MCF 10A (cell line): ENCODE measurements around the gene RAB1A. TPM values are rescaled to one million over a fixed set of nuclear protein-coding genes. Genes with fewer than 3 reads are reported as not detected.

Experiments
- BruUV-seq: library from RNA; stranded (reverse); fragments of 400-500 nt; replicated peaks from 2 replicates; lab custom pipeline; 2021; lab: Mats Ljungman, UMichigan
- CTCF ChIA-PET: fragments of 300-600 bp; sonication (Branson Sonifier 250); formaldehyde crosslinking; extraction: SDS; loops from one replicate; lab custom pipeline; 2021; ENCODE audit warnings: antibody characterized with exemption, inconsistent platforms; lab: Yijun Ruan, JAX
- POLR2A ChIA-PET: fragments of 300-600, 350-650 bp; sonication (Branson Sonifier 250); formaldehyde crosslinking; extraction: SDS; loops from one replicate; lab custom pipeline; 2020; ENCODE audit warnings: antibody characterized with exemption, inconsistent platforms; lab: Yijun Ruan, JAX
- DNase-seq: peaks from one replicate; pipeline ENCODE4 v3.0.0-alpha.2; 2018; ENCODE audit not compliant: unreplicated experiment
- H3K27ac Mint-ChIP-seq: one replicate; pipeline ENCODE4 v1.8.0; 2022; ENCODE audit warnings: mild to moderate bottlenecking, low read depth, mixed read lengths; ENCODE audit not compliant: unreplicated experiment
- H3K27me3 Mint-ChIP-seq: one replicate; pipeline ENCODE4 v1.8.0; 2022; ENCODE audit warnings: mixed read lengths; ENCODE audit not compliant: insufficient read depth, unreplicated experiment
- H3K36me3 Mint-ChIP-seq: one replicate; pipeline ENCODE4 v1.8.0; 2022; ENCODE audit warnings: mild to moderate bottlenecking, moderate library complexity, mixed read lengths; ENCODE audit not compliant: insufficient read depth, unreplicated experiment
- H3K4me1 Mint-ChIP-seq: one replicate; pipeline ENCODE4 v1.8.0; 2022; ENCODE audit warnings: mixed read lengths; ENCODE audit not compliant: insufficient read depth, unreplicated experiment
- H3K4me3 Mint-ChIP-seq: one replicate; pipeline ENCODE4 v1.8.0; 2022; ENCODE audit warnings: mild to moderate bottlenecking, moderate library complexity, mixed read lengths; ENCODE audit not compliant: unreplicated experiment
- H3K9me3 Mint-ChIP-seq: one replicate; pipeline ENCODE4 v1.8.0; 2022; ENCODE audit warnings: mixed read lengths; ENCODE audit not compliant: unreplicated experiment
- CTCF ChIP-seq: fragments of 200-600 bp; IDR thresholded peaks from one replicate; pipeline ENCODE4 v1.8.0; 2022; ENCODE audit warnings: antibody characterized with exemption, mild to moderate bottlenecking; ENCODE audit not compliant: unreplicated experiment
- intact Hi-C: fragments of 100-400 bp; cut with micrococcal nuclease; formaldehyde crosslinking; loops from 2 replicates; pipeline ENCODE4 v1.14.1; 2022
- total RNA-seq: library from RNA; stranded (reverse); gene quantifications from 2 replicates; pipeline ENCODE4 v1.2.3, GENCODE V29; 2022

Gene RAB1A
- total RNA-seq, 1 experiment from 2014 or later, result 131 TPM

- peaks cover 5% of the 10 kb centered on the region for H3K36me3 Mint-ChIP-seq
- H3K27me3 Mint-ChIP-seq, result no peaks in the 10 kb centered on the region
- no peak for TF ChIP-seq CTCF
- intact Hi-C loops, result no loop called here
- ChIA-PET POLR2A (interaction anchor here (0.6 kb wide), 1 partner anchor 112 kb away, joined by 3 read pairs; no protein-coding TSS in a partner anchor), CTCF (interaction anchor here (0.7 to 8.7 kb wide), 5 partner anchors 21 to 154 kb away, joined by 3 to 112 read pairs (median 5); no protein-coding TSS in a partner anchor)
- H3K4me3 Mint-ChIP-seq, result no peak overlapping the region
- H3K9me3 Mint-ChIP-seq, result peaks cover 20% of the 10 kb centered on the region
- peaks cover 6% of the 10 kb centered on the region for H3K4me1 Mint-ChIP-seq
- DNase-seq, result no peak
- H3K27ac Mint-ChIP-seq, result no peak overlapping the region
- BruUV-seq, result no TSS peak
These were observed 85.7 kb downstream of the RAB1A start for GRCh38 chr2:65044097-65044735.

- Mint-ChIP-seq H3K27ac (no peak overlapping the region), H3K4me3 (no peak overlapping the region), H3K4me1 (peaks cover 6% of the 10 kb centered on the region), H3K36me3 (peaks cover 5% of the 10 kb centered on the region), H3K27me3 (no peaks in the 10 kb centered on the region), H3K9me3 (peaks cover 20% of the 10 kb centered on the region)
- intact Hi-C loops, result no loop called here
- ChIA-PET CTCF (interaction anchor here (0.6 to 8.7 kb wide), 10 partner anchors 9 to 144 kb away, joined by 3 to 112 read pairs (median 5); no protein-coding TSS in a partner anchor), POLR2A (no interaction called here)
- BruUV-seq, result no TSS peak
- no peak for TF ChIP-seq CTCF
- no peak for DNase-seq
These were observed 86.9 kb downstream of the RAB1A start for GRCh38 chr2:65043001-65043400.

GRCh38 chr2:65040400-65041261 is 89.3 kb downstream of the RAB1A start:
- no peak overlapping the region for H3K27ac Mint-ChIP-seq
- H3K4me1 Mint-ChIP-seq, result peaks cover 6% of the 10 kb centered on the region
- peak; percentile 95 for TF ChIP-seq CTCF
- CTCF ChIA-PET, result interaction anchor here (0.6 to 8.7 kb wide), 19 partner anchors 13 to 627 kb away, joined by 3 to 112 read pairs (median 3); no protein-coding TSS in a partner anchor
- H3K4me3 Mint-ChIP-seq, result peak overlapping the region; percentile 65
- peak; percentile 82 for DNase-seq
- intact Hi-C loops, result loop anchor here (1.0 to 2.0 kb wide), 2 partner anchors 52 to 123 kb away; partner anchors contain the start of gene SLC1A4
- POLR2A ChIA-PET, result interaction anchor here (1.0 to 1.3 kb wide), 2 partner anchors 52 to 123 kb away, joined by 3 to 4 read pairs; no protein-coding TSS in a partner anchor
- H3K27me3 Mint-ChIP-seq, result no peaks in the 10 kb centered on the region
- H3K9me3 Mint-ChIP-seq, result peaks cover 20% of the 10 kb centered on the region
- no TSS peak for BruUV-seq
- peaks cover 5% of the 10 kb centered on the region for H3K36me3 Mint-ChIP-seq
